ENCODE measurements around the gene HCN2. TPM values are rescaled to one million over a fixed set of nuclear protein-coding genes. Genes with fewer than 3 reads are reported as not detected.
A peak's percentile ranks its signal among the peaks of the same experiment; 100 is the strongest.

The HCN2 gene
- total and polyA plus RNA-seq, 9 of the 15 experiments (the other 6 are each of a cell fraction or from before 2014, with no cell fraction given) = 0.29 to 4.2 (median 0.82) TPM; not detected in 2

DNA sequence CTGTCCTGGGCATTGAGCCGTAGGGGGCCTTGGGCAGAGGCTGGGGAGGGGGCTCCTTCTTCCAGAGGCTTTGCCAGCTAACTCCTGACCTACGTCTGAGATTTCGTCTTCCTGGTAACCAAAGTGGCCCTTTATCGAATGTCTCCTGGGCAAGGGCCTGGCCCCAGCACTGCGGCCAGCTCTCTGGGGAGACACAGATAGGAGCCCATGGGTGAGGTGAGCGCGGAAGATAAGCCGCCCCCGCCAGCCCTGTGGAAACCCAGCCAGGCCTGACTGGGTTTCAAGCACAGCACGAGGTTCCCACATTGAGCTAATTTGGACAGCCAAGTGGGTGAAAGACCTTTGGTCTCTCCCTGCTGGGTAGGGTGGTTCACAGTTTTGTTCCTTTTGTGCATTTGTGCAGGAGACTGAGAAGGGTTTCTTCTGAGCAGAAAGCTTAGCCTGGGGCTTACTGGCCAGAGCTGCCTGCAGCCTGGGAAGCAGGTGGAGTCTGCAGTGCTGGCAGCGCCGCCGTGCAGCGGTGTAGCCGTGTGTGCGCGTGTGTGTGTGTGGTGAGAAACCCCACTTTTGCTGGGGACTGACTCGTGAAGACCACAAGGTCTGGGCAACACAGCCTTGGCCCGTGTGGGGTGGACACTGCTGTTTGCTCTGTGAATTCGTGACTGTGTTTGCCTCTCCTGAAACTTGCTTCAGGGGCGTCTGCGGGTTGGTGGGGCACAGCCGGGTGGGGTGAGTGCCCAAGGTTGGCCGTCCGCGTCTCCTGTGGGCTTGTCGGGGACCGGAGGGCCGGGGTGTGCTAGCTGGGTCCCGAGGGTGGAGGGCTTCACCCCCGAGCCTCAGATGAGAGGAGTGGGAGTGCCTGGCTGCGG is 14.8 kb upstream of the HCN2 start (continued):
- TF ChIP-seq FOXK1 (CRISPR knock-in tag; IDR thresholded peaks at IDR 0.05; ENCODE audit: borderline replicate concordance) (no peak), TRIM24 (IDR thresholded peaks at IDR 0.05) (peak; percentile 91 to 93), SIN3A (IDR thresholded peaks at IDR 0.05; ENCODE audit: borderline replicate concordance in 2 of 2, control insufficient read depth in 1 of 2, low read depth in 2 of 2, low read length in 2 of 2) (peak; percentile 53 to 87; a peak in 2 of 4 replicates), ZBTB1 (CRISPR knock-in tag; IDR thresholded peaks at IDR 0.05; ENCODE audit: borderline replicate concordance, low read depth) (no peak), PHTF2 (CRISPR knock-in tag; IDR thresholded peaks at IDR 0.05) (no peak), SMAD3 (CRISPR knock-in tag; conservative IDR thresholded peaks at IDR 0.05) (0 out of 2 replicates have a peak, but pooled peaks have one; percentile 29), TEAD4 (IDR thresholded peaks at IDR 0.05; ENCODE audit: low read length) (peak; percentile 99), TEAD4 (CRISPR knock-in tag; IDR thresholded peaks at IDR 0.05; ENCODE audit: borderline replicate concordance) (no peak), PCBP1 (IDR thresholded peaks at IDR 0.05; ENCODE audit: low read depth, low read length, poor library complexity, severe bottlenecking) (no peak), NR2C1 (IDR thresholded peaks at IDR 0.05) (no peak), NR2C1 (tag; IDR thresholded peaks at IDR 0.05) (peak; percentile 56; the same call in 1 of the 2 replicates), ZNF217 (CRISPR knock-in tag; IDR thresholded peaks at IDR 0.05) (no peak), PHB2 (IDR thresholded peaks at IDR 0.05; ENCODE audit: low read depth) (peak; percentile 94), MAZ (CRISPR knock-in tag; conservative IDR thresholded peaks at IDR 0.05 in 1 of 2, IDR thresholded peaks at IDR 0.05 in 1 of 2) (peak; percentile 90 to 93), CEBPB (tag; IDR thresholded peaks at IDR 0.05) (no peak), MYNN (IDR thresholded peaks at IDR 0.05) (peak; percentile 97), MYNN (CRISPR knock-in tag; IDR thresholded peaks at IDR 0.05) (no peak)
- TF ChIP-seq, protein P1, sequence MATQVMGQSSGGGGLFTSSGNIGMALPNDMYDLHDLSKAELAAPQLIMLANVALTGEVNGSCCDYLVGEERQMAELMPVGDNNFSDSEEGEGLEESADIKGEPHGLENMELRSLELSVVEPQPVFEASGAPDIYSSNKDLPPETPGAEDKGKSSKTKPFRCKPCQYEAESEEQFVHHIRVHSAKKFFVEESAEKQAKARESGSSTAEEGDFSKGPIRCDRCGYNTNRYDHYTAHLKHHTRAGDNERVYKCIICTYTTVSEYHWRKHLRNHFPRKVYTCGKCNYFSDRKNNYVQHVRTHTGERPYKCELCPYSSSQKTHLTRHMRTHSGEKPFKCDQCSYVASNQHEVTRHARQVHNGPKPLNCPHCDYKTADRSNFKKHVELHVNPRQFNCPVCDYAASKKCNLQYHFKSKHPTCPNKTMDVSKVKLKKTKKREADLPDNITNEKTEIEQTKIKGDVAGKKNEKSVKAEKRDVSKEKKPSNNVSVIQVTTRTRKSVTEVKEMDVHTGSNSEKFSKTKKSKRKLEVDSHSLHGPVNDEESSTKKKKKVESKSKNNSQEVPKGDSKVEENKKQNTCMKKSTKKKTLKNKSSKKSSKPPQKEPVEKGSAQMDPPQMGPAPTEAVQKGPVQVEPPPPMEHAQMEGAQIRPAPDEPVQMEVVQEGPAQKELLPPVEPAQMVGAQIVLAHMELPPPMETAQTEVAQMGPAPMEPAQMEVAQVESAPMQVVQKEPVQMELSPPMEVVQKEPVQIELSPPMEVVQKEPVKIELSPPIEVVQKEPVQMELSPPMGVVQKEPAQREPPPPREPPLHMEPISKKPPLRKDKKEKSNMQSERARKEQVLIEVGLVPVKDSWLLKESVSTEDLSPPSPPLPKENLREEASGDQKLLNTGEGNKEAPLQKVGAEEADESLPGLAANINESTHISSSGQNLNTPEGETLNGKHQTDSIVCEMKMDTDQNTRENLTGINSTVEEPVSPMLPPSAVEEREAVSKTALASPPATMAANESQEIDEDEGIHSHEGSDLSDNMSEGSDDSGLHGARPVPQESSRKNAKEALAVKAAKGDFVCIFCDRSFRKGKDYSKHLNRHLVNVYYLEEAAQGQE (IDR thresholded peaks at IDR 0.05; ENCODE audit: borderline replicate concordance) = peak; percentile 78
- TF ChIP-seq, protein P1 (CRISPR knock-in tag; IDR thresholded peaks at IDR 0.05; ENCODE audit: low read depth) = peak; percentile 69; the same call in 1 of the 2 replicates
- TF ChIP-seq, protein P2, sequence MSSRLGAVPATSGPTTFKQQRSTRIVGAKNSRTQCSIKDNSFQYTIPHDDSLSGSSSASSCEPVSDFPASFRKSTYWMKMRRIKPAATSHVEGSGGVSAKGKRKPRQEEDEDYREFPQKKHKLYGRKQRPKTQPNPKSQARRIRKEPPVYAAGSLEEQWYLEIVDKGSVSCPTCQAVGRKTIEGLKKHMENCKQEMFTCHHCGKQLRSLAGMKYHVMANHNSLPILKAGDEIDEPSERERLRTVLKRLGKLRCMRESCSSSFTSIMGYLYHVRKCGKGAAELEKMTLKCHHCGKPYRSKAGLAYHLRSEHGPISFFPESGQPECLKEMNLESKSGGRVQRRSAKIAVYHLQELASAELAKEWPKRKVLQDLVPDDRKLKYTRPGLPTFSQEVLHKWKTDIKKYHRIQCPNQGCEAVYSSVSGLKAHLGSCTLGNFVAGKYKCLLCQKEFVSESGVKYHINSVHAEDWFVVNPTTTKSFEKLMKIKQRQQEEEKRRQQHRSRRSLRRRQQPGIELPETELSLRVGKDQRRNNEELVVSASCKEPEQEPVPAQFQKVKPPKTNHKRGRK (tag; IDR thresholded peaks at IDR 0.05) = no peak
